Measurements from ENCODE around the gene KLF5. TPM values are rescaled to one million over a fixed set of nuclear protein-coding genes. Genes with fewer than 3 reads are reported as not detected.
A peak's percentile ranks its signal among the peaks of the same experiment; 100 is the strongest.

The KLF5 gene
- total and polyA plus RNA-seq, 4 donors, result 3.8 to 48.7 (median 17.7) TPM

- 88% methylated on average over 5 of the region's 5 CpGs for WGBS (ENCODE audit: insufficient coverage)
- H3K36me3 ChIP-seq (ENCODE audit: control insufficient read depth, insufficient read depth, low read length), result no peaks in the 10 kb centered on the region
- no peak for DNase-seq (ENCODE audit: low read depth in 4 of 6, low spot score in 6 of 6)
- no peaks in the 10 kb centered on the region for H3K9me3 ChIP-seq (ENCODE audit: control insufficient read depth, insufficient read depth, low read length)
- H3K4me3 ChIP-seq (ENCODE audit: low read depth, low read length), result no peak overlapping the region
- no peaks in the 10 kb centered on the region for H3K27me3 ChIP-seq (ENCODE audit: control insufficient read depth, insufficient read depth, low read length)
- H3K4me1 ChIP-seq (ENCODE audit: control insufficient read depth, insufficient read depth, low read length), result no peaks in the 10 kb centered on the region
- H3K27ac ChIP-seq (ENCODE audit: low read depth, low read length), result no peak overlapping the region
Observed at GRCh38 chr13:73110814-73111213, 52.0 kb downstream of the KLF5 start.

- Histone ChIP-seq H3K36me3 (ENCODE audit: control insufficient read depth, insufficient read depth, low read length) (no peaks in the 10 kb centered on the region), H3K4me3 (ENCODE audit: low read depth, low read length) (no peak overlapping the region), H3K27ac (ENCODE audit: low read depth, low read length) (no peak overlapping the region), H3K4me1 (ENCODE audit: control insufficient read depth, insufficient read depth, low read length) (no peaks in the 10 kb centered on the region), H3K9me3 (ENCODE audit: control insufficient read depth, insufficient read depth, low read length) (no peaks in the 10 kb centered on the region), H3K27me3 (ENCODE audit: control insufficient read depth, insufficient read depth, low read length) (no peaks in the 10 kb centered on the region)
- WGBS (ENCODE audit: insufficient coverage), result 33% methylated on average over 1 of the region's 3 CpGs
- peak in 1 of 6 donors; percentile 3 for DNase-seq (ENCODE audit: low read depth in 4 of 6, low spot score in 6 of 6)
Observed at GRCh38 chr13:73111331-73111730, 52.5 kb downstream of the KLF5 start.

- 100% methylated on average over 1 of the region's 3 CpGs for WGBS (ENCODE audit: insufficient coverage)
- H3K4me1 ChIP-seq (ENCODE audit: control insufficient read depth, insufficient read depth, low read length), result no peaks in the 10 kb centered on the region
- no peaks in the 10 kb centered on the region for H3K36me3 ChIP-seq (ENCODE audit: control insufficient read depth, insufficient read depth, low read length)
- DNase-seq (ENCODE audit: low read depth in 4 of 6, low spot score in 6 of 6), result no peak
- H3K4me3 ChIP-seq (ENCODE audit: low read depth, low read length), result no peak overlapping the region
- no peak overlapping the region for H3K27ac ChIP-seq (ENCODE audit: low read depth, low read length)
- no peaks in the 10 kb centered on the region for H3K27me3 ChIP-seq (ENCODE audit: control insufficient read depth, insufficient read depth, low read length)
- H3K9me3 ChIP-seq (ENCODE audit: control insufficient read depth, insufficient read depth, low read length), result no peaks in the 10 kb centered on the region
Observed at GRCh38 chr13:73119612-73120011, 60.8 kb downstream of the KLF5 start.

Small RNAs within 50 kb of the gene (small RNA-seq; reads per million reads assigned to genes)
- gene RNU6-66P (ENCODE audit: low replicate concordance), result not detected
